K562 (cell line): Measurements from ENCODE around the gene C11orf42. TPM values are rescaled to one million over a fixed set of nuclear protein-coding genes. Genes with fewer than 3 reads are reported as not detected.

Experiments used
- ATAC-seq: fragments of 200-7000 bp; cut with Tn5 transposase; 3 replicates; pipeline ENCODE4 v1.9.1; 2020; ENCODE audit warnings: moderate library complexity
- BruUV-seq: library from RNA; stranded (reverse); fragments of 400-500 nt; replicated peaks from 2 replicates; lab custom pipeline; 2021; lab: Mats Ljungman, UMichigan
- CTCF ChIA-PET: fragments of 300-600 bp; formaldehyde crosslinking; extraction: SDS; loops from one replicate; lab custom pipeline; 2021; ENCODE audit warnings: low intra/inter-chr PET ratio; lab: Yijun Ruan, JAX
- POLR2A ChIA-PET: fragments of 300-600, 350-650 bp; sonication (Branson Sonifier 250); formaldehyde crosslinking; extraction: SDS; loops from one replicate; lab custom pipeline; 2021; ENCODE audit warnings: antibody characterized with exemption, inconsistent platforms; lab: Yijun Ruan, JAX
- DNase-seq, 4 experiments: peaks; one replicate each; pipeline versions ENCODE4 v3.0.0 to v3.0.0-alpha.2; 2011 to 2018; ENCODE audit warnings: low spot score in 3 of 4, mixed read lengths in 3 of 4; ENCODE audit errors: extremely low read depth in 1 of 4
- FAIRE-seq: peaks from 2 replicates; lab custom pipeline; 2011; peaks lifted over from hg19 to GRCh38; lab: Jason Lieb, UNC
- H2AFZ ChIP-seq: 2 replicates; pipeline ENCODE4 v1.6.0; 2011; ENCODE audit warnings: low read depth, low read length, control low read depth, inconsistent platforms
- H3K27ac ChIP-seq: fragments of 200-600 bp; 3 replicates; pipeline ENCODE4 v1.8.0; 2011; ENCODE audit warnings: low read depth, mild to moderate bottlenecking, control low read depth, inconsistent platforms, low read length, moderate library complexity, mixed read lengths; ENCODE audit errors: extremely low read depth
- H3K27me3 ChIP-seq, 2 experiments: fragments of 300-600 bp in 1 of 2; 2 replicates in 1 of 2; 3 replicates in 1 of 2; pipeline versions ENCODE4 v1.6.0 to v1.8.0; 2011; ENCODE audit warnings: inconsistent platforms in 2 of 2, low read length in 2 of 2, mild to moderate bottlenecking in 1 of 2, mixed read lengths in 1 of 2, moderate library complexity in 1 of 2; ENCODE audit not compliant: control insufficient read depth in 2 of 2, insufficient read depth in 2 of 2
- H3K36me3 ChIP-seq: fragments of 300-600 bp; 3 replicates; pipeline ENCODE4 v1.8.0; 2011; ENCODE audit warnings: mild to moderate bottlenecking, low read length, inconsistent platforms; ENCODE audit not compliant: control insufficient read depth, insufficient read depth
- H3K4me1 ChIP-seq, 2 experiments: fragments of 200-600 bp in 1 of 2; replicated peaks in 1 of 2; 2 replicates in 1 of 2; 3 replicates in 1 of 2; pipeline versions ENCODE4 v1.5.1 to v1.8.0; 2011; ENCODE audit warnings: inconsistent platforms in 2 of 2, low read length in 2 of 2, mild to moderate bottlenecking in 1 of 2, mixed read lengths in 1 of 2, moderate library complexity in 1 of 2; ENCODE audit not compliant: control insufficient read depth in 2 of 2, insufficient read depth in 2 of 2
- H3K4me2 ChIP-seq: 2 replicates; pipeline ENCODE4 v1.6.1; 2011; ENCODE audit warnings: low read length, control low read depth, inconsistent platforms, mixed read lengths; ENCODE audit not compliant: insufficient read depth
- H3K4me3 ChIP-seq: fragments of 200-600 bp; sonication (generic), shearing (Covaris generic); 2 replicates; pipeline ENCODE4 v1.5.1; 2016; ENCODE audit warnings: control low read depth, inconsistent platforms
- H3K79me2 ChIP-seq: fragments of 200-600 bp; 3 replicates; pipeline ENCODE4 v1.8.0; 2011; ENCODE audit warnings: low read length, inconsistent platforms; ENCODE audit not compliant: control insufficient read depth, insufficient read depth
- H3K9ac ChIP-seq, 2 experiments: 2 replicates each; pipeline versions ENCODE4 v1.6.0 to v1.6.1; 2011; ENCODE audit warnings: low read depth in 2 of 2, low read length in 2 of 2, control low read depth in 1 of 2, inconsistent platforms in 1 of 2, mild to moderate bottlenecking in 1 of 2, mixed read lengths in 1 of 2; ENCODE audit not compliant: insufficient read depth in 1 of 2
- H3K9me1 ChIP-seq: one replicate; pipeline ENCODE4 v1.6.0; 2011; ENCODE audit warnings: inconsistent platforms, mild to moderate bottlenecking, low read length, moderate library complexity; ENCODE audit not compliant: control insufficient read depth, insufficient read depth
- H3K9me3 ChIP-seq: replicated peaks from 2 replicates; pipeline ENCODE4 v1.5.1; 2011; ENCODE audit warnings: low read depth, low read length, inconsistent platforms; ENCODE audit not compliant: control insufficient read depth, insufficient read depth
- H4K20me1 ChIP-seq: replicated peaks from 2 replicates; pipeline ENCODE4 v1.6.1; 2011; ENCODE audit warnings: low read length, inconsistent platforms, mixed read lengths; ENCODE audit not compliant: control insufficient read depth, insufficient read depth
- ADNP ChIP-seq: fragments of 200-800 bp; sonication (Bioruptor generic); IDR thresholded peaks from 2 replicates; pipeline ENCODE4 v1.6.1; 2016; ENCODE audit warnings: missing genetic modification characterization, missing compliant biosample characterization
- BHLHE40 ChIP-seq: IDR thresholded peaks from 2 replicates; pipeline ENCODE4 v1.6.1; 2011; ENCODE audit warnings: low read length, improper control_type of control experiment
- CBFA2T2 ChIP-seq: fragments of 450-650 bp; conservative IDR thresholded peaks from 2 replicates; pipeline ENCODE4 v1.6.1; 2017; ENCODE audit warnings: mild to moderate bottlenecking
- CBFA2T3 ChIP-seq: fragments of 450-650 bp; IDR thresholded peaks from 2 replicates; pipeline ENCODE4 v1.6.1; 2017
- CC2D1A ChIP-seq: fragments of 450-650 bp; IDR thresholded peaks from 2 replicates; pipeline ENCODE4 v1.6.1; 2017; ENCODE audit warnings: mild to moderate bottlenecking
- CREM ChIP-seq: IDR thresholded peaks from 2 replicates; pipeline ENCODE4 v1.6.1; 2014; ENCODE audit warnings: antibody characterized with exemption, low read depth
- DPF2 ChIP-seq: fragments of 450-650 bp; IDR thresholded peaks from 2 replicates; pipeline ENCODE4 v1.6.1; 2016
- E2F3 ChIP-seq: fragments of 250-450 bp; sonication (Bioruptor Pico); IDR thresholded peaks from 2 replicates; pipeline ENCODE4 v1.4.0; 2020; ENCODE audit warnings: mild to moderate bottlenecking
- EGR1 ChIP-seq: fragments of 450-650 bp; conservative IDR thresholded peaks from 2 replicates; pipeline ENCODE4 v1.6.1; 2017; ENCODE audit warnings: mild to moderate bottlenecking
- FOSL1 ChIP-seq: fragments of 200-800 bp; sonication (Bioruptor generic); conservative IDR thresholded peaks from 2 replicates; pipeline ENCODE4 v1.6.1; 2016; ENCODE audit warnings: missing genetic modification characterization, missing compliant biosample characterization
- KLF16 ChIP-seq: IDR thresholded peaks from 2 replicates; pipeline ENCODE4 v1.6.1; 2016; ENCODE audit warnings: antibody characterized with exemption
- MBD1 ChIP-seq: fragments of 250-450 bp; sonication (Bioruptor Pico); IDR thresholded peaks from 2 replicates; pipeline ENCODE4 v1.8.0; 2022; ENCODE audit warnings: inconsistent platforms
- NCOR1 ChIP-seq: fragments of 450-650 bp; IDR thresholded peaks from 2 replicates; pipeline ENCODE4 v1.6.1; 2016; ENCODE audit warnings: mild to moderate bottlenecking, moderate library complexity
- POLR2AphosphoS5 ChIP-seq: IDR thresholded peaks from 2 replicates; pipeline ENCODE4 v1.6.1; 2011; ENCODE audit warnings: mild to moderate bottlenecking, low read depth, low read length, moderate library complexity; ENCODE audit not compliant: control insufficient read depth, insufficient read depth
- PRPF4 ChIP-seq: fragments of 200-400 bp; formaldehyde crosslinking; IDR thresholded peaks from one replicate; pipeline ENCODE4 v1.6.1; 2017; ENCODE audit warnings: low read length, low read depth, mild to moderate bottlenecking; ENCODE audit not compliant: insufficient read depth, poor library complexity, severe bottlenecking
- RAD21 ChIP-seq, 2 experiments: fragments of 250-450 bp in 1 of 2; fragments of 450-650 bp in 1 of 2; sonication (Bioruptor Pico) in 1 of 2; formaldehyde crosslinking in 1 of 2; IDR thresholded peaks in 1 of 2; conservative IDR thresholded peaks in 1 of 2; 2 replicates each; pipeline versions ENCODE4 v1.4.0 to v1.8.0; 2020 to 2022; ENCODE audit warnings: mild to moderate bottlenecking in 2 of 2, moderate library complexity in 1 of 2
- RBBP5 ChIP-seq: fragments of 200-600 bp; sonication (generic); IDR thresholded peaks from 2 replicates; pipeline ENCODE4 v1.6.1; 2012; ENCODE audit warnings: borderline replicate concordance, mild to moderate bottlenecking, low read length, control low read depth, inconsistent platforms; ENCODE audit not compliant: insufficient read depth, poor library complexity, severe bottlenecking
- TAL1 ChIP-seq: fragments of 450-650 bp; IDR thresholded peaks from 2 replicates; pipeline ENCODE4 v1.6.1; 2016; ENCODE audit warnings: mild to moderate bottlenecking
- TCF3 ChIP-seq: sonication (generic); formaldehyde crosslinking; IDR thresholded peaks from 2 replicates; pipeline ENCODE4 v1.4.0; 2020; ENCODE audit warnings: mild to moderate bottlenecking, missing genetic modification reagents
- TRIM24 ChIP-seq, 2 experiments: fragments of 450-650 bp; IDR thresholded peaks; 2 replicates each; pipeline ENCODE4 v1.6.1; 2016
- ZNF780A ChIP-seq: fragments of 250-450 bp; sonication (Bioruptor Pico); IDR thresholded peaks from 2 replicates; pipeline ENCODE4 v1.5.0; 2021; ENCODE audit warnings: mild to moderate bottlenecking
- WGBS: fragments of 100-300 bp; shearing (Covaris generic); methylation state at CpG from one replicate; pipeline ENCODE4 v1.1.6; 2016; ENCODE audit warnings: low coverage, mixed read lengths; ENCODE audit not compliant: insufficient coverage; ENCODE audit errors: missing lambda C conversion rate; 5-methylcytosine and 5-hydroxymethylcytosine counted together
- in situ Hi-C: fragments of 300-500 bp; cut with MboI; formaldehyde crosslinking; loops from 4 replicates; pipeline ENCODE4 v1.15.0; 2018; ENCODE audit warnings: inconsistent platforms, mixed read lengths
- intact Hi-C: fragments of 100-400 bp; cut with micrococcal nuclease; formaldehyde crosslinking; loops from 2 replicates; pipeline ENCODE4 v1.14.2; 2022
- polyA plus RNA-seq, 8 experiments: library from polyadenylated mRNA; depleted of rRNA in 4 of 8; stranded (reverse) in 5 of 8; unstranded in 3 of 8; fragments of >200 nt; fragmentation: Nextera tagmentation in 2 of 8; fragmentation: Illumina TruSeq in 1 of 8; extraction: Ambion mirVana in 2 of 8; extraction: Trizol in 1 of 8; gene quantifications; 2 replicates each; pipeline versions ENCODE4 v1.2.1 to v1.2.3, GENCODE V29; 2011 to 2014; ENCODE audit warnings: inconsistent platforms in 1 of 8, missing spikeins in 1 of 8
- total RNA-seq, 7 experiments: library from RNA; depleted of rRNA in 6 of 7; stranded (reverse); fragments of >200 nt in 6 of 7; fragmentation: Illumina TruSeq in 2 of 7; extraction: Trizol in 2 of 7; gene quantifications; 2 replicates each; pipeline versions ENCODE4 v1.2.1 to v1.2.3, GENCODE V29; 2011 to 2021; ENCODE audit warnings: low replicate concordance in 1 of 7

The C11orf42 gene
- total and polyA plus RNA-seq, 9 of the 15 experiments (the other 6 are each of a cell fraction or from before 2014, with no cell fraction given): not detected

GRCh38 chr11:6251120-6251733 is 45.9 kb downstream of the C11orf42 start (continued):
- peak; percentile 57 to 59 for TF ChIP-seq RAD21 (CRISPR knock-in tag; conservative IDR thresholded peaks at IDR 0.05 in 1 of 2, IDR thresholded peaks at IDR 0.05 in 1 of 2)
- no peak for TF ChIP-seq PRPF4

GRCh38 chr11:6251990-6252473 is 46.7 kb downstream of the C11orf42 start:
- FAIRE-seq (peak; percentile 67), DNase-seq (peak; percentile 18 to 53 (median 36)), ATAC-seq (peak; percentile 51)
- Histone ChIP-seq H3K9ac (peak overlapping the region in 1 of 2 experiments; percentile 11; a peak in 1 of 4 replicates), H4K20me1 (no peaks in the 10 kb centered on the region), H3K4me1 (peaks cover 3 to 15% of the 10 kb centered on the region in 2 experiments; a peak in 4 of 5 replicates), H3K4me2 (peak overlapping the region; percentile 59), H3K79me2 (no peaks in the 10 kb centered on the region), H3K36me3 (no peaks in the 10 kb centered on the region), H3K4me3 (no peak overlapping the region), H3K27me3 (0 out of 5 replicates have a peak, but pooled peaks cover 0 to under 1% of the 10 kb centered on the region in 2 experiments), H3K9me3 (no peaks in the 10 kb centered on the region), H2AFZ (peak overlapping the region; percentile 60), H3K27ac (no peak overlapping the region), H3K9me1 (no peaks in the 10 kb centered on the region)
- in situ Hi-C loops: no loop called here
- ChIA-PET CTCF (interaction anchor here (1.0 to 1.2 kb wide), 2 partner anchors 64 to 111 kb away, joined by 3 to 4 read pairs; no protein-coding TSS in a partner anchor), POLR2A (interaction anchor here (0.5 to 3.1 kb wide), 5 partner anchors 8 to 18 kb away, joined by 3 to 16 read pairs (median 6); partner anchors contain the start of genes CCKBR and FHIP1B)
- intact Hi-C loops: loop anchor here (2.0 kb wide), 2 partner anchors 63 to 101 kb away; no protein-coding TSS in a partner anchor
- WGBS: 21% methylated on average over 6 of the region's 6 CpGs
- BruUV-seq: no TSS peak
- no peak for TF ChIP-seq MBD1 (CRISPR knock-in tag)
- no peak for TF ChIP-seq ADNP (tag)
- TF ChIP-seq TRIM24 (IDR thresholded peaks at IDR 0.05): peak in 1 of 2 experiments; percentile 32; a peak in 1 of 4 replicates
- 0 out of 2 replicates have a peak, but pooled peaks have one; percentile 7 for TF ChIP-seq CREM
- peak; percentile 45; the same call in 1 of the 2 replicates for TF ChIP-seq NCOR1
- TF ChIP-seq DPF2: 0 out of 2 replicates have a peak, but pooled peaks have one; percentile 22
- TF ChIP-seq POLR2AphosphoS5: 0 out of 2 replicates have a peak, but pooled peaks have one; percentile 38
- no peak for TF ChIP-seq RBBP5
- no peak for TF ChIP-seq FOSL1
- TF ChIP-seq CC2D1A: no peak
- TF ChIP-seq CBFA2T3: peak; percentile 86
- peak; percentile 42; the same call in 1 of the 2 replicates for TF ChIP-seq TAL1
- TF ChIP-seq EGR1: peak; percentile 55
- no peak for TF ChIP-seq ZNF780A (CRISPR knock-in tag)
- peak; percentile 85 for TF ChIP-seq BHLHE40
- 0 out of 2 replicates have a peak, but pooled peaks have one; percentile 7 for TF ChIP-seq KLF16
- TF ChIP-seq CBFA2T2: peak; percentile 84
- TF ChIP-seq TCF3 (CRISPR knock-in tag): peak; percentile 62
- no peak for TF ChIP-seq E2F3 (CRISPR knock-in tag)
